ENCODE measurements around the gene KIF16B.

KIF16B gene

GRCh38 chr20:16222859-16223411 lies 350.3 kb downstream of the KIF16B start:
- ChIA-PET POLR2A (no interaction called here), CTCF (no interaction called here)
- no peaks in the 10 kb centered on the region for H3K4me1 ChIP-seq (ENCODE audit: control insufficient read depth, insufficient read depth, low read length)
- H3K36me3 ChIP-seq (ENCODE audit: control insufficient read depth in 2 of 2, insufficient read depth in 1 of 2, low read length in 2 of 2): no peaks in the 10 kb centered on the region
- H3K4me3 ChIP-seq (ENCODE audit: low read depth, low read length): no peak overlapping the region
- no peaks in the 10 kb centered on the region for H3K9me3 ChIP-seq (ENCODE audit: control insufficient read depth, insufficient read depth, low read depth, low read length)
- H3K27ac ChIP-seq (ENCODE audit: extremely low read depth, low read depth, low read length): no peak overlapping the region
- TF ChIP-seq, protein P1, sequence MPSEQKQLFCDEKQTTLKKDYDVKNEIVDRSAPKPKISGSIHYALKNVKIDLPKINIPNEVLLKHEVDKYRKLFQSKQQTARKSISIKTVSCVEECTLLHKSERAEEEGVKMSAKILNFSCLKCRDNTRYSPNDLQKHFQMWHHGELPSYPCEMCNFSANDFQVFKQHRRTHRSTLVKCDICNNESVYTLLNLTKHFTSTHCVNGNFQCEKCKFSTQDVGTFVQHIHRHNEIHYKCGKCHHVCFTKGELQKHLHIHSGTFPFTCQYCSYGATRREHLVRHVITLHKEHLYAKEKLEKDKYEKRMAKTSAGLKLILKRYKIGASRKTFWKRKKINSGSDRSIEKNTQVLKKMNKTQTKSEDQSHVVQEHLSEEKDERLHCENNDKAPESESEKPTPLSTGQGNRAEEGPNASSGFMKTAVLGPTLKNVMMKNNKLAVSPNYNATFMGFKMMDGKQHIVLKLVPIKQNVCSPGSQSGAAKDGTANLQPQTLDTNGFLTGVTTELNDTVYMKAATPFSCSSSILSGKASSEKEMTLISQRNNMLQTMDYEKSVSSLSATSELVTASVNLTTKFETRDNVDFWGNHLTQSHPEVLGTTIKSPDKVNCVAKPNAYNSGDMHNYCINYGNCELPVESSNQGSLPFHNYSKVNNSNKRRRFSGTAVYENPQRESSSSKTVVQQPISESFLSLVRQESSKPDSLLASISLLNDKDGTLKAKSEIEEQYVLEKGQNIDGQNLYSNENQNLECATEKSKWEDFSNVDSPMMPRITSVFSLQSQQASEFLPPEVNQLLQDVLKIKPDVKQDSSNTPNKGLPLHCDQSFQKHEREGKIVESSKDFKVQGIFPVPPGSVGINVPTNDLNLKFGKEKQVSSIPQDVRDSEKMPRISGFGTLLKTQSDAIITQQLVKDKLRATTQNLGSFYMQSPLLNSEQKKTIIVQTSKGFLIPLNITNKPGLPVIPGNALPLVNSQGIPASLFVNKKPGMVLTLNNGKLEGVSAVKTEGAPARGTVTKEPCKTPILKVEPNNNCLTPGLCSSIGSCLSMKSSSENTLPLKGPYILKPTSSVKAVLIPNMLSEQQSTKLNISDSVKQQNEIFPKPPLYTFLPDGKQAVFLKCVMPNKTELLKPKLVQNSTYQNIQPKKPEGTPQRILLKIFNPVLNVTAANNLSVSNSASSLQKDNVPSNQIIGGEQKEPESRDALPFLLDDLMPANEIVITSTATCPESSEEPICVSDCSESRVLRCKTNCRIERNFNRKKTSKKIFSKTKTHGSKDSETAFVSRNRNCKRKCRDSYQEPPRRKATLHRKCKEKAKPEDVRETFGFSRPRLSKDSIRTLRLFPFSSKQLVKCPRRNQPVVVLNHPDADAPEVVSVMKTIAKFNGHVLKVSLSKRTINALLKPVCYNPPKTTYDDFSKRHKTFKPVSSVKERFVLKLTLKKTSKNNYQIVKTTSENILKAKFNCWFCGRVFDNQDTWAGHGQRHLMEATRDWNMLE (tag by site-specific recombination; conservative IDR thresholded peaks at IDR 0.05; ENCODE audit: low read depth): peak; percentile 54; the same call in 1 of the 2 replicates
- no peak for TF ChIP-seq ZNF664 (tag by site-specific recombination; IDR thresholded peaks at IDR 0.05)
- TF ChIP-seq, protein P2, sequence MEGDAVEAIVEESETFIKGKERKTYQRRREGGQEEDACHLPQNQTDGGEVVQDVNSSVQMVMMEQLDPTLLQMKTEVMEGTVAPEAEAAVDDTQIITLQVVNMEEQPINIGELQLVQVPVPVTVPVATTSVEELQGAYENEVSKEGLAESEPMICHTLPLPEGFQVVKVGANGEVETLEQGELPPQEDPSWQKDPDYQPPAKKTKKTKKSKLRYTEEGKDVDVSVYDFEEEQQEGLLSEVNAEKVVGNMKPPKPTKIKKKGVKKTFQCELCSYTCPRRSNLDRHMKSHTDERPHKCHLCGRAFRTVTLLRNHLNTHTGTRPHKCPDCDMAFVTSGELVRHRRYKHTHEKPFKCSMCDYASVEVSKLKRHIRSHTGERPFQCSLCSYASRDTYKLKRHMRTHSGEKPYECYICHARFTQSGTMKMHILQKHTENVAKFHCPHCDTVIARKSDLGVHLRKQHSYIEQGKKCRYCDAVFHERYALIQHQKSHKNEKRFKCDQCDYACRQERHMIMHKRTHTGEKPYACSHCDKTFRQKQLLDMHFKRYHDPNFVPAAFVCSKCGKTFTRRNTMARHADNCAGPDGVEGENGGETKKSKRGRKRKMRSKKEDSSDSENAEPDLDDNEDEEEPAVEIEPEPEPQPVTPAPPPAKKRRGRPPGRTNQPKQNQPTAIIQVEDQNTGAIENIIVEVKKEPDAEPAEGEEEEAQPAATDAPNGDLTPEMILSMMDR (tag by site-specific recombination; IDR thresholded peaks at IDR 0.05): no peak
- TF ChIP-seq ZNF610 (tag by site-specific recombination; IDR thresholded peaks at IDR 0.05; ENCODE audit: borderline replicate concordance): no peak
- TF ChIP-seq MEIS1 (CRISPR knock-in tag; IDR thresholded peaks at IDR 0.05; ENCODE audit: borderline replicate concordance): no peak
- no peak for TF ChIP-seq ZNF501 (tag by site-specific recombination; IDR thresholded peaks at IDR 0.05)
- TF ChIP-seq RBAK (tag by site-specific recombination; IDR thresholded peaks at IDR 0.05): no peak
- TF ChIP-seq ZNF560 (tag by site-specific recombination; IDR thresholded peaks at IDR 0.05; ENCODE audit: borderline replicate concordance): no peak
- peak; percentile 34 for TF ChIP-seq ZNF426 (tag by site-specific recombination; IDR thresholded peaks at IDR 0.05)
- no peak for TF ChIP-seq ZNF791 (tag by site-specific recombination; IDR thresholded peaks at IDR 0.05)
- TF ChIP-seq, protein P3, sequence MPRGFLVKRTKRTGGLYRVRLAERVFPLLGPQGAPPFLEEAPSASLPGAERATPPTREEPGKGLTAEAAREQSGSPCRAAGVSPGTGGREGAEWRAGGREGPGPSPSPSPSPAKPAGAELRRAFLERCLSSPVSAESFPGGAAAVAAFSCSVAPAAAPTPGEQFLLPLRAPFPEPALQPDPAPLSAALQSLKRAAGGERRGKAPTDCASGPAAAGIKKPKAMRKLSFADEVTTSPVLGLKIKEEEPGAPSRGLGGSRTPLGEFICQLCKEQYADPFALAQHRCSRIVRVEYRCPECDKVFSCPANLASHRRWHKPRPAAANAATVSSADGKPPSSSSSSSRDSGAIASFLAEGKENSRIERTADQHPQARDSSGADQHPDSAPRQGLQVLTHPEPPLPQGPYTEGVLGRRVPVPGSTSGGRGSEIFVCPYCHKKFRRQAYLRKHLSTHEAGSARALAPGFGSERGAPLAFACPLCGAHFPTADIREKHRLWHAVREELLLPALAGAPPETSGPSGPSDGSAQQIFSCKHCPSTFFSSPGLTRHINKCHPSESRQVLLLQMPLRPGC (tag by site-specific recombination; IDR thresholded peaks at IDR 0.05): no peak
- TF ChIP-seq ZNF394 (tag by site-specific recombination; IDR thresholded peaks at IDR 0.05; ENCODE audit: borderline replicate concordance): peak; percentile 52; the same call in 1 of the 2 replicates
- TF ChIP-seq ZBTB1 (tag by site-specific recombination; IDR thresholded peaks at IDR 0.05): no peak
- no peak for TF ChIP-seq ZFP69B (tag by site-specific recombination; IDR thresholded peaks at IDR 0.05)
- TF ChIP-seq ZNF274 (IDR thresholded peaks at IDR 0.05; ENCODE audit: low read length): no peak
- TF ChIP-seq ZNF274 (tag by site-specific recombination; IDR thresholded peaks at IDR 0.05; ENCODE audit: borderline replicate concordance): no peak
- TF ChIP-seq FEZF1 (tag by site-specific recombination; IDR thresholded peaks at IDR 0.05): 0 out of 2 replicates have a peak, but pooled peaks have one; percentile 6
- no peak for TF ChIP-seq ZNF138 (tag by site-specific recombination; IDR thresholded peaks at IDR 0.05; ENCODE audit: borderline replicate concordance)
- no peak for TF ChIP-seq ZNF155 (tag by site-specific recombination; IDR thresholded peaks at IDR 0.05)
- no peak for TF ChIP-seq ZNF670 (tag by site-specific recombination; IDR thresholded peaks at IDR 0.05; ENCODE audit: low read depth)
- TF ChIP-seq ZNF214 (tag by site-specific recombination; IDR thresholded peaks at IDR 0.05; ENCODE audit: borderline replicate concordance): no peak
- TF ChIP-seq ZNF391 (tag by site-specific recombination; IDR thresholded peaks at IDR 0.05; ENCODE audit: borderline replicate concordance, low read depth): no peak
- TF ChIP-seq ZNF639 (tag by site-specific recombination; IDR thresholded peaks at IDR 0.05): no peak
- TF ChIP-seq, protein P4, sequence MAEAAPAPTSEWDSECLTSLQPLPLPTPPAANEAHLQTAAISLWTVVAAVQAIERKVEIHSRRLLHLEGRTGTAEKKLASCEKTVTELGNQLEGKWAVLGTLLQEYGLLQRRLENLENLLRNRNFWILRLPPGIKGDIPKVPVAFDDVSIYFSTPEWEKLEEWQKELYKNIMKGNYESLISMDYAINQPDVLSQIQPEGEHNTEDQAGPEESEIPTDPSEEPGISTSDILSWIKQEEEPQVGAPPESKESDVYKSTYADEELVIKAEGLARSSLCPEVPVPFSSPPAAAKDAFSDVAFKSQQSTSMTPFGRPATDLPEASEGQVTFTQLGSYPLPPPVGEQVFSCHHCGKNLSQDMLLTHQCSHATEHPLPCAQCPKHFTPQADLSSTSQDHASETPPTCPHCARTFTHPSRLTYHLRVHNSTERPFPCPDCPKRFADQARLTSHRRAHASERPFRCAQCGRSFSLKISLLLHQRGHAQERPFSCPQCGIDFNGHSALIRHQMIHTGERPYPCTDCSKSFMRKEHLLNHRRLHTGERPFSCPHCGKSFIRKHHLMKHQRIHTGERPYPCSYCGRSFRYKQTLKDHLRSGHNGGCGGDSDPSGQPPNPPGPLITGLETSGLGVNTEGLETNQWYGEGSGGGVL (tag by site-specific recombination; IDR thresholded peaks at IDR 0.05): no peak
- TF ChIP-seq ZNF174 (tag by site-specific recombination; IDR thresholded peaks at IDR 0.05): no peak
- no peak for TF ChIP-seq EGR2 (tag by site-specific recombination; IDR thresholded peaks at IDR 0.05; ENCODE audit: low read depth)
- no peak for TF ChIP-seq ZFHX2 (tag by site-specific recombination; conservative IDR thresholded peaks at IDR 0.05)

Data from HEK293 (cell line).